ENCODE measurements around the gene PDILT.

The PDILT gene

GRCh38 chr16:20314575-20314974 lies 90.0 kb downstream of the PDILT start:
- TF ChIP-seq POLR2AphosphoS5 (IDR thresholded peaks at IDR 0.05; ENCODE audit: low read depth, low read length) (no peak), FOXP2 (optimal IDR thresholded peaks at IDR 0.05; ENCODE audit: borderline replicate concordance, extremely low read depth, extremely low read length, insufficient read depth) (no peak), SIN3A (IDR thresholded peaks at IDR 0.05; ENCODE audit: borderline replicate concordance, insufficient read depth, low read length) (no peak), TAF1 (IDR thresholded peaks at IDR 0.05; ENCODE audit: borderline replicate concordance, insufficient read depth, low read length) (no peak)
- TF ChIP-seq, protein P1, sequence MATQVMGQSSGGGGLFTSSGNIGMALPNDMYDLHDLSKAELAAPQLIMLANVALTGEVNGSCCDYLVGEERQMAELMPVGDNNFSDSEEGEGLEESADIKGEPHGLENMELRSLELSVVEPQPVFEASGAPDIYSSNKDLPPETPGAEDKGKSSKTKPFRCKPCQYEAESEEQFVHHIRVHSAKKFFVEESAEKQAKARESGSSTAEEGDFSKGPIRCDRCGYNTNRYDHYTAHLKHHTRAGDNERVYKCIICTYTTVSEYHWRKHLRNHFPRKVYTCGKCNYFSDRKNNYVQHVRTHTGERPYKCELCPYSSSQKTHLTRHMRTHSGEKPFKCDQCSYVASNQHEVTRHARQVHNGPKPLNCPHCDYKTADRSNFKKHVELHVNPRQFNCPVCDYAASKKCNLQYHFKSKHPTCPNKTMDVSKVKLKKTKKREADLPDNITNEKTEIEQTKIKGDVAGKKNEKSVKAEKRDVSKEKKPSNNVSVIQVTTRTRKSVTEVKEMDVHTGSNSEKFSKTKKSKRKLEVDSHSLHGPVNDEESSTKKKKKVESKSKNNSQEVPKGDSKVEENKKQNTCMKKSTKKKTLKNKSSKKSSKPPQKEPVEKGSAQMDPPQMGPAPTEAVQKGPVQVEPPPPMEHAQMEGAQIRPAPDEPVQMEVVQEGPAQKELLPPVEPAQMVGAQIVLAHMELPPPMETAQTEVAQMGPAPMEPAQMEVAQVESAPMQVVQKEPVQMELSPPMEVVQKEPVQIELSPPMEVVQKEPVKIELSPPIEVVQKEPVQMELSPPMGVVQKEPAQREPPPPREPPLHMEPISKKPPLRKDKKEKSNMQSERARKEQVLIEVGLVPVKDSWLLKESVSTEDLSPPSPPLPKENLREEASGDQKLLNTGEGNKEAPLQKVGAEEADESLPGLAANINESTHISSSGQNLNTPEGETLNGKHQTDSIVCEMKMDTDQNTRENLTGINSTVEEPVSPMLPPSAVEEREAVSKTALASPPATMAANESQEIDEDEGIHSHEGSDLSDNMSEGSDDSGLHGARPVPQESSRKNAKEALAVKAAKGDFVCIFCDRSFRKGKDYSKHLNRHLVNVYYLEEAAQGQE (IDR thresholded peaks at IDR 0.05; ENCODE audit: insufficient read depth in 1 of 2, low read depth in 2 of 2, low read length in 2 of 2), result no peak

DNA sequence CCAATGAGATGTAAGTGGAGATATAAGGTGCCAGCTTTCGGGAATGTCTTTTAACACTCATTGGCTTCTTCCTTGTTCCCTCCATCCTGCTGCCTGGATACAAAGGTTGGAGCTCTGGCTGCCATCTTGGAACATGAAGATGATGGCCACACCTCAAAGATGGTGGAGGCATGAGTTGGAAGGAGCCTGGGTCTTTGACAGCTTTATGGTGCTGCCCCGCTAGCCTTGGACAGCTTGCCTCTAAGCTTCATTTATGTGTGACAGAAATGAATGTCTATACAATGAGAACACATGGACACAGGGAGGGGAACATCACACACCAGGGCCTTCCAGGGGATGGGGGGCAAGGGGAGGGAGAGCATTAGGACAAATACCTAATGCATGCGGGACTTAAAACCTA lies 90.8 kb downstream of the PDILT start:
- TF ChIP-seq FOXP2 (optimal IDR thresholded peaks at IDR 0.05; ENCODE audit: borderline replicate concordance, extremely low read depth, extremely low read length, insufficient read depth) (no peak), SIN3A (IDR thresholded peaks at IDR 0.05; ENCODE audit: borderline replicate concordance, insufficient read depth, low read length) (no peak), POLR2AphosphoS5 (IDR thresholded peaks at IDR 0.05; ENCODE audit: low read depth, low read length) (no peak), TAF1 (IDR thresholded peaks at IDR 0.05; ENCODE audit: borderline replicate concordance, insufficient read depth, low read length) (no peak)
- TF ChIP-seq, protein P1 (IDR thresholded peaks at IDR 0.05; ENCODE audit: insufficient read depth in 1 of 2, low read depth in 2 of 2, low read length in 2 of 2), result no peak

DNA sequence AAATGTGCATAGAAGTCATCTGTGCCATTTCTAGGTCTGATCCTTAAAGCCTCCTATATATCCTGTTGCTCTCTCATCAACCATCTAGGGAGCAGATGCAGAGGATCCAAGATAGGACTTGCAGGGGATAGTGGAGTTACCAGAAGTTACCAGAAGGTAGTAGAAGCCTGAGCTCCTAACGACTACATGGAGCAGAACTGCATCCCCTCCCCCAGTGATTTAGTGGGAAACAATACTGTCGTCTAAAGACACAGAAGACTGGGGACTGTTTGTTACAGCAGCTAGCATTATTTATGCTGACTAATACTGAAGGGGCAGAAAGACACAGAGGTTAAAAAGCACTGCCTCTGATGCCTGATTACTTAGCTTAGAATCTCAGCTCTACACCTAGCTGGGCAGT lies 93.0 kb downstream of the PDILT start:
- no peak for TF ChIP-seq TAF1 (IDR thresholded peaks at IDR 0.05; ENCODE audit: borderline replicate concordance, insufficient read depth, low read length)
- TF ChIP-seq SIN3A (IDR thresholded peaks at IDR 0.05; ENCODE audit: borderline replicate concordance, insufficient read depth, low read length), result no peak
- no peak for TF ChIP-seq FOXP2 (optimal IDR thresholded peaks at IDR 0.05; ENCODE audit: borderline replicate concordance, extremely low read depth, extremely low read length, insufficient read depth)
- no peak for TF ChIP-seq POLR2AphosphoS5 (IDR thresholded peaks at IDR 0.05; ENCODE audit: low read depth, low read length)
- TF ChIP-seq, protein P1 (IDR thresholded peaks at IDR 0.05; ENCODE audit: insufficient read depth in 1 of 2, low read depth in 2 of 2, low read length in 2 of 2), result no peak

DNA sequence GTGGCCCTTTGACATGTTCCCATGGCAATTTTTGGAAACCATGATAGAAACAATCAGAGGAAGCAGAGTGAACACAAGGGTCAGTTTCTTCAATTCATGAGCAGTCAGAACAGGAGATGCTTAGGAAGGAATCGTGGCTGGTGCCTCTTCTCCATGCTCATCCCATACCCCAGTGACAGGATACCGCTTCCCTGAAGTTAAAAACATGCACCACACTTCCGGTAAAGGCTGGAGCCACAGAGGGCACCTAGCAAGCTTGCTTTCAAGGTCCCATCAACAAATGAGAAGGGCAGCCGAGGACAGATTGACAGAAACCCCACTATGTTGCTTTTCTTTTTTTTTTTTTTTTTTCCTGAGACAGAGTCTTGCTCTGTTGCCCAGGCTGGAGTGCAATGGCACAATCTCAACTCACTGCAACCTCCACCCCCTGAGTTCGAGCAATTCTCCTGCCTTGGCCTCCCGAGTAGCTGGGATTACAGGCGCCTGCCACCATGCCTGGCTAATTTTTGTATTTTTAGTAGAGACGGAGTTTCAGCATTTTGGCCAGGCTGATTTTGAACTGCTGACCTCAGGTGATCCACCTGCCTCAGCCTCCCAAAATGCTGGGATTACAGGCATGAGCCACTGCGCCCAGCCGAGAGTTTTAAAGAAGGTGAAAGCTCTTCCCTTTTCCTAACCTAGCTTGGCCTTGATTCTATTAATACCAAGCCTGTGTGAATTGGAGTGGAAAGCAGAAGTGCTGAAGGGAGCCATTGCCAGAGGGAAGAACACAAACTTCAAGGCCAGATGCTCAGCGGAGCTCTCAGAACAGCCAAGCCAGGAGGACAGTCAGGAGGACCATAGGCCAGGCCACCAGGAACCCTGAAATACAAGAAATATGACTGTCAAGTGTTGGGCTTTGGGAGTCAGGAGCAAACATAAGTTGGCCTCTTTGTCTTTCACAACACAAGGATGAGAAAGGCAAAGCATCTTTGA lies 93.8 kb downstream of the PDILT start:
- TF ChIP-seq POLR2AphosphoS5 (IDR thresholded peaks at IDR 0.05; ENCODE audit: low read depth, low read length), result no peak
- TF ChIP-seq, protein P1 (IDR thresholded peaks at IDR 0.05; ENCODE audit: insufficient read depth in 1 of 2, low read depth in 2 of 2, low read length in 2 of 2), result no peak
- no peak for TF ChIP-seq FOXP2 (optimal IDR thresholded peaks at IDR 0.05; ENCODE audit: borderline replicate concordance, extremely low read depth, extremely low read length, insufficient read depth)
- TF ChIP-seq SIN3A (IDR thresholded peaks at IDR 0.05; ENCODE audit: borderline replicate concordance, insufficient read depth, low read length), result no peak

Measured in PFSK-1 (cell line).